HEK293T (cell line): Measurements from ENCODE around the gene MAGI2.

ENCODE experiments used
- CTCF ChIA-PET: fragments of 350-600 bp; formaldehyde crosslinking; extraction: SDS; loops from one replicate; lab custom pipeline; 2021; ENCODE audit warnings: antibody characterized with exemption, inconsistent platforms; lab: Yijun Ruan, JAX
- POLR2A ChIA-PET: fragments of 350-600 bp; formaldehyde crosslinking; extraction: SDS; loops from one replicate; lab custom pipeline; 2020; ENCODE audit warnings: antibody characterized with exemption, inconsistent platforms; lab: Yijun Ruan, JAX
- DNase-seq: peaks from one replicate; pipeline ENCODE4 v3.0.0; 2012; ENCODE audit warnings: mixed read lengths; ENCODE audit errors: extremely low spot score
- ARNT ChIP-seq: fragments of 450-650 bp; IDR thresholded peaks from 2 replicates; pipeline ENCODE4 v1.6.1; 2017; ENCODE audit warnings: mild to moderate bottlenecking
- BHLHE40 ChIP-seq: fragments of 450-650 bp; IDR thresholded peaks from 2 replicates; pipeline ENCODE4 v1.6.1; 2016; ENCODE audit warnings: mild to moderate bottlenecking, moderate library complexity, borderline replicate concordance
- CTBP1 ChIP-seq: fragments of 450-650 bp; IDR thresholded peaks from 2 replicates; pipeline ENCODE4 v1.6.1; 2016; ENCODE audit warnings: borderline replicate concordance
- ELF4 ChIP-seq: fragments of 450-650 bp; IDR thresholded peaks from 2 replicates; pipeline ENCODE4 v1.6.1; 2017; ENCODE audit warnings: antibody characterized with exemption
- FOXA1 ChIP-seq: fragments of 450-650 bp; IDR thresholded peaks from 2 replicates; pipeline ENCODE4 v1.6.1; 2016; ENCODE audit warnings: mild to moderate bottlenecking
- FOXK2 ChIP-seq: fragments of 450-650 bp; IDR thresholded peaks from 2 replicates; pipeline ENCODE4 v1.6.1; 2016; ENCODE audit warnings: mild to moderate bottlenecking
- FOXM1 ChIP-seq: fragments of 450-650 bp; IDR thresholded peaks from 2 replicates; pipeline ENCODE4 v1.6.1; 2017; ENCODE audit warnings: mild to moderate bottlenecking, borderline replicate concordance
- HDGF ChIP-seq: fragments of 450-650 bp; IDR thresholded peaks from 2 replicates; pipeline ENCODE4 v1.6.1; 2017; ENCODE audit warnings: antibody characterized with exemption, borderline replicate concordance
- L3MBTL2 ChIP-seq: fragments of 450-650 bp; conservative IDR thresholded peaks from 2 replicates; pipeline ENCODE4 v1.6.1; 2016; ENCODE audit warnings: mild to moderate bottlenecking
- LEF1 ChIP-seq: fragments of 450-650 bp; IDR thresholded peaks from 2 replicates; pipeline ENCODE4 v1.6.1; 2017; ENCODE audit warnings: mild to moderate bottlenecking, borderline replicate concordance
- NFRKB ChIP-seq: fragments of 450-650 bp; IDR thresholded peaks from 2 replicates; pipeline ENCODE4 v1.6.1; 2016; ENCODE audit warnings: mild to moderate bottlenecking, moderate library complexity
- SP1 ChIP-seq: fragments of 450-650 bp; IDR thresholded peaks from 2 replicates; pipeline ENCODE4 v1.6.1; 2017
- SUZ12 ChIP-seq: fragments of 450-650 bp; IDR thresholded peaks from 2 replicates; pipeline ENCODE4 v1.6.1; 2016; ENCODE audit warnings: mild to moderate bottlenecking
- TARDBP ChIP-seq: fragments of 450-650 bp; IDR thresholded peaks from 2 replicates; pipeline ENCODE4 v1.6.1; 2016
- ZNF384 ChIP-seq: fragments of 450-650 bp; IDR thresholded peaks from 2 replicates; pipeline ENCODE4 v1.6.1; 2016
- TF ChIP-seq, protein P1 (sequence below): fragments of 450-650 bp; IDR thresholded peaks from 2 replicates; pipeline ENCODE4 v1.6.1; 2016

The MAGI2 gene

DNA sequence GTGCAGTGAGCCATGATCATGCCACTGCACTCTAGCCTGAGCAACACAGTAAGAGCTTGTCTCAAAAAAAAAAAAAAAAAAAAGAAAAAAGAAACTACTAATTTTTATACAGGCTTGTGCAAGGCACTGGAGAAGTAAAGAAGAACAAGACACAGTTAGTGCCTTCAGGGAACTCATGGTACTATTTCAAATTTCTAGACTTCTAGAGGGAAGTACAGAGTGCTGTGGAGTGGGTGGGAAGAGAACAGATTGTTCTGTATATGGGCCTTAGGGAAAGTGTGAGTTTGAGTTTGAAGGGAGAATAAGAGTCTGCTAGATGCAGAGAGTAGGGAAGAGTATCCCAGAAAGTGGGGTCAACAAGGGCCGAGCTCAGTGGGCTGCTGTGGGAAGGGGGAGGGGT, 1420.1 kb downstream of the MAGI2 start:
- TF ChIP-seq FOXA1: no peak
- TF ChIP-seq BHLHE40: no peak
- no peak for TF ChIP-seq ELF4
- TF ChIP-seq TARDBP: no peak
- no peak for TF ChIP-seq NFRKB
- no peak for TF ChIP-seq HDGF
- no peak for TF ChIP-seq SP1
- TF ChIP-seq L3MBTL2: no peak
- TF ChIP-seq, protein P1, sequence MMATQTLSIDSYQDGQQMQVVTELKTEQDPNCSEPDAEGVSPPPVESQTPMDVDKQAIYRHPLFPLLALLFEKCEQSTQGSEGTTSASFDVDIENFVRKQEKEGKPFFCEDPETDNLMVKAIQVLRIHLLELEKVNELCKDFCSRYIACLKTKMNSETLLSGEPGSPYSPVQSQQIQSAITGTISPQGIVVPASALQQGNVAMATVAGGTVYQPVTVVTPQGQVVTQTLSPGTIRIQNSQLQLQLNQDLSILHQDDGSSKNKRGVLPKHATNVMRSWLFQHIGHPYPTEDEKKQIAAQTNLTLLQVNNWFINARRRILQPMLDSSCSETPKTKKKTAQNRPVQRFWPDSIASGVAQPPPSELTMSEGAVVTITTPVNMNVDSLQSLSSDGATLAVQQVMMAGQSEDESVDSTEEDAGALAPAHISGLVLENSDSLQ: no peak
- no peak for TF ChIP-seq FOXM1
- no peak for DNase-seq
- ChIA-PET CTCF (interaction anchor here (0.6 to 1.3 kb wide), 2 partner anchors 13 to 411 kb away, joined by 3 read pairs; no protein-coding TSS in a partner anchor), POLR2A (no interaction called here)

DNA sequence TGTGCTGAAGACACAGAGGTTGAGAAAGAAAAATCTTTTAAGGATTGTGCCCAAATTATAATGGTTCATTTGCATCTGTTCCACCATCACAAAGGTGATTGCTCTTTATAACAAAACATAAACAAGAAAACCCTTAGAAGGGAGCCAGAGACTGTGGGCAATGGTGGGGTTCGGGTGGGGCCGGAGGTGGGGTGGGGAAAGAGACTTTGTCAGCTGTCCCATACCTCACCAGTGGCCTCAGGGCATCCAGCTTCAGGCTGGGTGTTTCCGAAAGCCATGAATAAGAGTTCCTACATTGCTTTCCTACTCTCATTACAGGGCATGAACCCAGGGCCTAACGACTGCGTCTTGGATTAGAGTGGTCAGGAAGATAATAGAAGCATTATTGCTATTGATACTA, 1427.0 kb downstream of the MAGI2 start:
- CTCF ChIA-PET: no interaction called here
- no peak for DNase-seq
- POLR2A ChIA-PET: no interaction called here
- TF ChIP-seq HDGF: no peak
- no peak for TF ChIP-seq FOXA1
- TF ChIP-seq, protein P1: no peak
- no peak for TF ChIP-seq ZNF384
- no peak for TF ChIP-seq SUZ12
- no peak for TF ChIP-seq L3MBTL2
- TF ChIP-seq LEF1: no peak
- TF ChIP-seq CTBP1: no peak
- TF ChIP-seq FOXK2: no peak
- no peak for TF ChIP-seq FOXM1
- no peak for TF ChIP-seq ELF4
- TF ChIP-seq TARDBP: no peak
- TF ChIP-seq BHLHE40: no peak
- TF ChIP-seq ARNT: no peak
- TF ChIP-seq SP1: no peak
- TF ChIP-seq NFRKB: no peak

DNA sequence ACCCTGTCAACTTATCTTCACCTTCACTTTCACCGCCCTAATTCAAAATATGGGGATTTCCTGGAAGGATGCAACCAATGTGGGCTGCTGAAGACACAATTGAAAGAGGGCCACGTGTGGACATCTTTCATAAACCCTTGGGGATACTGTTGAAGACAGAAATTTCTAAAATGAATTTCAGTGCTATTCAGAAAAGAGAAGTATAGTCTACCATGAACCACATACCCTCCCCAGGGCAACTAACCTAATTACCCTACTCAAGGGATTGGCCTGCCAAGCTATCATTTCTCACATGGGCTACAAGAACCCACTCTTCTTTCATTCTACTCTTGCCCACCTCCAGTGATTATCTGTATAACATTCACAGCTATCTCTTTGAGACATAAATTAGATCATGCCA, 1428.9 kb downstream of the MAGI2 start:
- CTCF ChIA-PET: no interaction called here
- TF ChIP-seq LEF1: no peak

DNA sequence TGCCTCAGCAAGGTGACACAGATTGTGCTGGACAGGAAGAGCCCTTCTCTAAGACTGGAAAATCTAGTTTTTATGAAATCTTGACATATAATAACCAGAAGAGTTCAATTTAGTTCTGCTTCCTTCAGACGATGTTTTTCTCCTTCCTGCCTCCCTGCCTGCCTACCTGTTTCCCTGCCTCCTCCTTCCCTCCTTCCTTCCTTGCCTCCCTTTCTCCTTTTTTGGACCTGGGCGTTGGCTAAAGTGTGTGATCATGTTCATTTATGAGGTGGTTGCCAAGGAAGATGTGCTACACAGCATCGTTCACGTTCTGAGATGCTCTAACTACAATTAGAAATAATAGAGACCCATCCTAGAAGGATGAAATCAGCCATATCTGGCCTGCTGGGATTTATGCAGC, 1430.3 kb downstream of the MAGI2 start:
- CTCF ChIA-PET: interaction anchor here (1.4 kb wide), 1 partner anchor 17 kb away, joined by 3 read pairs; no protein-coding TSS in a partner anchor
- DNase-seq: no peak
- POLR2A ChIA-PET: no interaction called here
- TF ChIP-seq LEF1: no peak
- TF ChIP-seq L3MBTL2: no peak
- no peak for TF ChIP-seq ELF4
- TF ChIP-seq NFRKB: no peak
- TF ChIP-seq CTBP1: no peak
- no peak for TF ChIP-seq ARNT
- TF ChIP-seq, protein P1: no peak

More for the DNA sequence above, 1428.9 kb downstream of the MAGI2 start:
- no peak for DNase-seq
- POLR2A ChIA-PET: no interaction called here

DNA sequence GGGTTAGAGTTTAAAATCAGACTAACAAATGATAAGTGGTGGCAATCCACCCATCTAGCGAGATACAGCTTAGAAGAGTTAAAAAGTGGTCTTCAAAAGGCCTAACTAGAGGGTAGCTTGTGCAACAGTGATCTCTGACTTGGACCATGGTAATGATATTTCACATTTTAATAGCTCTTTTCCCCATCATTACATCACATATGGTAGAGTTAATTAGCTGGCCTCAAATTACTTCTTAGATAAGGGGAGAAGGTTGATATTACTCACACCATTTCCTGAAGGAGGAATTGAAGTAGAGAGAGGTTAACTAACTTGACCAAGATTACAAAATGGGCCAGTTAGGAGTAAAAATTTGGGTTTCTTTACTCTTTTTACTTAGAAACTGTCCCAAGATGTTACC, 1431.3 kb downstream of the MAGI2 start:
- ChIA-PET CTCF (interaction anchor here (1.4 kb wide), 1 partner anchor 18 kb away, joined by 3 read pairs; no protein-coding TSS in a partner anchor), POLR2A (no interaction called here)
- TF ChIP-seq FOXM1 (no peak), FOXA1 (no peak), HDGF (no peak), ZNF384 (no peak), FOXK2 (no peak), LEF1 (no peak), SP1 (no peak), ELF4 (no peak), TARDBP (no peak), NFRKB (no peak), SUZ12 (no peak), CTBP1 (no peak), L3MBTL2 (no peak), BHLHE40 (no peak), ARNT (no peak)
- TF ChIP-seq, protein P1: no peak
- DNase-seq: no peak

DNA sequence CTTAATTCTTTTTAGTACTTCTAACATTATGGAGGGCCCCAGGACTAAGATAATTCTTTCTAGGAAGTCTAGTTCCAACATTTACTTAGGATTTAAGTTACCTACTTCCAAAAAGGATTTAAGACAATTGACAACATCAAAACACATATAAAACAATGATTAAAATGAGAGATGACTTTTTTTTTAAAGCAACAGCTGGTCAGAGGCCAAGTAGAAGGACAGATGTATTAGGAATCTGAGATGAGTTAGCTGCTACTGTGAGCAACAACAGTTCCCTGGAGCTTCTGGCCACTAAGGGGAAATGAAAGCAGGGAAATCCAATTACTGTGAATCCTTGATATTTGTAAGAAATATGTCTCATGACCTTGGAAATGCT, 1432.6 kb downstream of the MAGI2 start:
- CTCF ChIA-PET: interaction anchor here (0.6 to 2.1 kb wide), 14 partner anchors 10 to 369 kb away, joined by 3 to 15 read pairs (median 4); no protein-coding TSS in a partner anchor
- POLR2A ChIA-PET: interaction anchor here (0.6 to 1.5 kb wide), 4 partner anchors 14 to 325 kb away, joined by 3 to 5 read pairs (median 3); no protein-coding TSS in a partner anchor
- DNase-seq: no peak
- no peak for TF ChIP-seq FOXA1
- TF ChIP-seq ZNF384: no peak
- no peak for TF ChIP-seq CTBP1
- no peak for TF ChIP-seq NFRKB
- TF ChIP-seq, protein P1: no peak
- TF ChIP-seq ELF4: no peak
- TF ChIP-seq FOXK2: no peak
